UCSD-AML1 (cell line): ENCODE data around the gene FGF2.
"Not testable (repeated sequence)": the region's sequence is repeated elsewhere in the genome, so short reads cannot be mapped to it uniquely, and the experiment has no call there.

Experiments used
- DNase-seq: peaks from one replicate; lab custom pipeline; 2025; ENCODE audit not compliant: unreplicated experiment; lab: John Stamatoyannopoulos, UW

The FGF2 gene

GRCh38 chr4:122812823-122813222 is 13.8 kb upstream of the FGF2 start:
- DNase-seq: not testable (repeated sequence)

- no peak for DNase-seq
Measured at GRCh38 chr4:122814426-122814825, 12.2 kb upstream of the FGF2 start.

GRCh38 chr4:122815248-122815647 is 11.4 kb upstream of the FGF2 start:
- DNase-seq: no peak

GRCh38 chr4:122816476-122816875 is 10.2 kb upstream of the FGF2 start:
- no peak for DNase-seq

GRCh38 chr4:122819708-122820449 is 6.8 kb upstream of the FGF2 start:
- no peak for DNase-seq

- DNase-seq: no peak
Measured at GRCh38 chr4:122821092-122821491, 5.5 kb upstream of the FGF2 start.

GRCh38 chr4:122822466-122822865 is 4.2 kb upstream of the FGF2 start:
- no peak for DNase-seq

GRCh38 chr4:122823476-122823875 is 3.2 kb upstream of the FGF2 start:
- DNase-seq: no peak

- no peak for DNase-seq
Measured at GRCh38 chr4:122824616-122825015, 2.0 kb upstream of the FGF2 start.

GRCh38 chr4:122826079-122826527 is 528 bp upstream of the FGF2 start:
- DNase-seq: no peak

GRCh38 chr4:122827258-122827878 is 737 bp downstream of the FGF2 start:
- DNase-seq: peak; percentile 30

GRCh38 chr4:122827879-122828601 is 1.4 kb downstream of the FGF2 start:
- peak; percentile 15 for DNase-seq

GRCh38 chr4:122830426-122831095 is 3.9 kb downstream of the FGF2 start:
- no peak for DNase-seq

- DNase-seq: no peak
Measured at GRCh38 chr4:122831515-122832196, 5.0 kb downstream of the FGF2 start.

GRCh38 chr4:122832732-122833131 is 6.1 kb downstream of the FGF2 start:
- DNase-seq: no peak

- DNase-seq: no peak
Measured at GRCh38 chr4:122833999-122834398, 7.4 kb downstream of the FGF2 start.

GRCh38 chr4:122836941-122837340 is 10.3 kb downstream of the FGF2 start:
- DNase-seq: no peak

- no peak for DNase-seq
Measured at GRCh38 chr4:122838034-122838433, 11.4 kb downstream of the FGF2 start.

- DNase-seq: no peak
Measured at GRCh38 chr4:122842392-122842791, 15.8 kb downstream of the FGF2 start.

GRCh38 chr4:122842984-122843531 is 16.4 kb downstream of the FGF2 start:
- no peak for DNase-seq

- DNase-seq: not testable (repeated sequence)
Measured at GRCh38 chr4:122844391-122844790, 17.8 kb downstream of the FGF2 start.
